Motor neuron (in vitro differentiated cells): ENCODE results near the gene TSPAN10. TPM values are rescaled to one million over a fixed set of nuclear protein-coding genes. Genes with fewer than 3 reads are reported as not detected.

Experiments
- ATAC-seq, 8 experiments: fragments of 200-7000 bp; cut with Tn5 transposase; replicated peaks in 6 of 8; 2 replicates each; pipeline ENCODE4 v1.8.0; 2021; ENCODE audit warnings: mild to moderate bottlenecking in 8 of 8, moderate library complexity in 8 of 8
- H3K27ac ChIP-seq, 2 donors: fragments of 250-450 bp; sonication (Bioruptor Pico); 2 replicates each; pipeline ENCODE4 v1.9.0; 2021; ENCODE audit warnings: antibody characterized with exemption in 2 of 2, mild to moderate bottlenecking in 2 of 2, moderate library complexity in 1 of 2
- H3K4me1 ChIP-seq, 2 donors: fragments of 250-450 bp; sonication (Bioruptor Pico); replicated peaks in 1 of 2; 2 replicates each; pipeline ENCODE4 v1.6.1; 2021; ENCODE audit warnings: antibody characterized with exemption in 2 of 2, mild to moderate bottlenecking in 2 of 2, moderate library complexity in 1 of 2
- H3K4me3 ChIP-seq, 5 donors: fragments of 250-450 bp; sonication (Bioruptor Pico); 2 replicates each; pipeline ENCODE4 v1.9.0; 2021; ENCODE audit warnings: antibody characterized with exemption in 5 of 5, mild to moderate bottlenecking in 5 of 5, moderate library complexity in 4 of 5
- WGBS, 10 experiments: fragments of 450-650 bp; shearing (Covaris generic); methylation state at CpG; one replicate each; pipeline ENCODE4 v1.0.0; 2022; 5-methylcytosine and 5-hydroxymethylcytosine counted together
- in situ Hi-C, 9 experiments: fragments of 400-800 bp; cut with MboI; loops; one replicate each; pipeline ENCODE4 v1.15.0; 2021; ENCODE audit warnings: low sequenced_read_pairs in 9 of 9, low pct_unique_long_range_greater_than_20kb in 2 of 9; ENCODE audit not compliant: unreplicated experiment in 9 of 9
- total RNA-seq, 8 experiments: library from RNA; unstranded; fragments of 300-600 nt; gene quantifications; 2 replicates each; pipeline versions ENCODE4 v1.2.3 to v1.2.4, GENCODE V29; 2022

Gene TSPAN10
- total RNA-seq, 8 experiments from 2014 or later: 0.22 to 1.2 (median 1.00) TPM; not detected in 1

DNA sequence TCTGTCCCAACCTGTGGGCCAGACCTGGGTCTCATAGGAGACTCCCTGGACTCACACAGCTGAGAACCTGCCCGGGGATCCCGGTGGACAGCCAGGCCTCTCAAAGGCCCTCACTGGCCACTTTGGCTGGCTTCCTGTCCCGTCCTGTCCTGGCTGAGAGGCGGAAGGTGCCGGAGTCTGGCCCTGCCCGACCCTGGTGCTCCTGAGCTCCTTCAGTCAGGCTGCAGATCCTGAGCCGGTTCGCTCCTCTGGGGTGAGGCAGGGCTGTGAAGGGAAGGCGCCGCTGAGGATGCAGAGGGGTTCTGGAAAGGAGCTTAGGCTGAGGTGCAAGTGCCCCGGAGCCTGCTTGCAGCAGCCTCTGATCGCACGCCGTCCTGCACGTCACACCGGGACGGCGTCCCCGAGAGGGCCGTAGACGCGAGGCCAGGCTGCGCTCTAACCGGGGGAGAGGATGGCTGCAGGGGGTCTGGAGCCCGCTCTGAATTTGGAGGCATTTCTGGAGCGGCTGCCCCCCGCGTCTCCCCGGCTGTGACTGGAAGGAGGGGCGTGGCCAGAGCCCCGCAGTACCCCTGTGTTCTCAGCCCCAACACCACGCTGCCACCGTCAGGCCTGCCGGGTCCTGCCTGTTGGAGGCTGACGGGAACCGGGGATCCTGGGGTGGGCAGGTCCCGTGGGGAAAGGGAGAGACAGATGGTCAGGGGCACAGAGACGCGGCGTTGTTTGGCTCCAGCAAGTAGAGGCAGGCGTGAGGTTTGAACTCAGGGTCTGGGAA lies 51.0 kb downstream of the TSPAN10 start:
- H3K27ac ChIP-seq: no peak overlapping the region
- no peak overlapping the region for H3K4me3 ChIP-seq
- H3K4me1 ChIP-seq: peaks cover 2 to 5% of the 10 kb centered on the region in 2 donors
- WGBS, 10 experiments: 80 to 100% (median 100%) methylated on average over 1 to 2 of the region's 41 CpGs; no CpG with 5 or more reads in 5 of the 10 experiments
- in situ Hi-C loops: no loop called here
- ATAC-seq: no peak

DNA sequence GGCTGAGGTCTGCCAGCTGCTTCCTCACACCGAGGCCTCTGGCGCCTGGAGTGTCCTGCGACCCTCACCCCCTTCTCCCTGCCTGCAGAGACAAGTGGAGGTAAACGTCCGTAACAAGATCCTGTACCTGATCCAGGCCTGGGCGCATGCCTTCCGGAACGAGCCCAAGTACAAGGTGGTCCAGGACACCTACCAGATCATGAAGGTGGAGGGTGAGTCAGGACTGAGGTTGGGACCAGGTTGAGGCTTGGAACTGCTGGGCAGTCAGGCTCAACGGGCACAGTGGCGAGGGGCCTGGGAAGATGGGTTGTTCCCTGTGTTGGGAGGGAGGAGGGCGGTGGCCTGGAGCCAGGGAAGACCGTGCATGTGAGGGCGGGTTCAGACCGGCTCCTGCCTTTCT lies 51.6 kb downstream of the TSPAN10 start:
- Histone ChIP-seq H3K27ac (no peak overlapping the region), H3K4me1 (peaks cover 2 to 5% of the 10 kb centered on the region in 2 donors), H3K4me3 (no peak overlapping the region)
- WGBS, 10 experiments: 80 to 100% (median 94%) methylated on average over 2 to 8 of the region's 14 CpGs; no CpG with 5 or more reads in 6 of the 10 experiments
- in situ Hi-C loops: no loop called here
- ATAC-seq: no peak

DNA sequence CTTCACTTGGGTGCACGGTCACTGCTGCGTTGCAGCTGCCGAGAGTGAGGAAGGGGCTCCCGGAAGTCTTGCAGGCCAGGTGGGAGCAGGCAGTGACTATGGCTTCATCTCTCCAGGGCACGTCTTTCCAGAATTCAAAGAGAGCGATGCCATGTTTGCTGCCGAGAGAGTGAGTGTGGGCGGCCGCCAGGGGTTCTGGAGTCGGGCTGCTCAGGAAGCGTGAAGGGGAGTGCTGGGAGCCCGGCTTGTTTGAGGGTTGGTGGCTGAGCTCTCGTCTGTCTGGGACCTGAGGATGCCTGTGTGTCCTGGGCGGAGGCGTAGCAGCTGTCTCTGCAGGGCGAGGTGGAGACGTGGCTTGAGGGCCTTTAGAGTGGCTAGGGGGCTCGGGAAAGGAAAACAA lies 53.1 kb downstream of the TSPAN10 start:
- Histone ChIP-seq H3K27ac (no peak overlapping the region), H3K4me1 (peaks cover 0 to under 1% of the 10 kb centered on the region in 2 donors), H3K4me3 (no peak overlapping the region)
- no peak for ATAC-seq
- 88 to 100% (median 95%) methylated on average over 3 to 12 of the region's 18 CpGs; no CpG with 5 or more reads in 5 of the 10 experiments for WGBS, 10 experiments
- in situ Hi-C loops: no loop called here

DNA sequence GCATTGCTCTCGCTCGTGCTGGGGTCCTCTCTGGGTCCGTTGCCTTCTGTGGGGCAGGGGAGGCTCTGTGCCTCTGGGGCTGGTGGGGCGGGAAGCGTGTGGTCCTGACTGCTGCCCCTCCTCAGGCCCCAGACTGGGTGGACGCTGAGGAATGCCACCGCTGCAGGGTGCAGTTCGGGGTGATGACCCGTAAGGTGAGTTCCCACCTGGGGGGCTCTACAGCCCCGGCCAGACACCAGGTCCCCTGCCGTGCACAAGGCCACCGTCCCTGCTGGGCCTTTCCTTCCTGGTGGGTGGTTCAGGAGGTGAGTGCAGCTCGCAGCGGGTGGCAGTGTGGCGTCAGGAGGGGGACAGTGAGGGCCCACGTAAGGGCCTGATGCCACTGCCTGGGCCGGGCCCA lies 53.6 kb downstream of the TSPAN10 start:
- Histone ChIP-seq H3K4me3 (no peak overlapping the region), H3K4me1 (no peaks in the 10 kb centered on the region), H3K27ac (no peak overlapping the region)
- ATAC-seq: no peak
- WGBS, 10 experiments: 70 to 100% (median 91%) methylated on average over 1 to 6 of the region's 17 CpGs; no CpG with 5 or more reads in 6 of the 10 experiments
- in situ Hi-C loops: no loop called here

DNA sequence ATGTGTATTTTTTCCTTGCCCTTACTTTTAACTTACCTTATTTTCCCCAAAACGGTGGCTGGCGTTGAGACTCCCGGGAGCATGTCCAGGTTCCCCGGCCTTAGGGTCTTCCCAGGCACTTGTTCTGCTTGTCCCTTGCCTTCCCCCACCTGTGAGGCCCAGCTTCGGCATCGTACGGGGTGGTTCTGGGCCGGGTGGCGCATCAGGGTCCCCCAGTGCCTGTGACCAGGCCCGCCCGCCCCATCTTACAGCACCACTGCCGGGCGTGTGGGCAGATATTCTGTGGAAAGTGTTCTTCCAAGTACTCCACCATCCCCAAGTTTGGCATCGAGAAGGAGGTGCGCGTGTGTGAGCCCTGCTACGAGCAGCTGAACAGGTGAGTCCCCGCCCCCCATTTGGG lies 54.2 kb downstream of the TSPAN10 start:
- ATAC-seq: no peak
- in situ Hi-C loops: no loop called here
- 89 to 100% (median 94%) methylated on average over 1 to 13 of the region's 18 CpGs; no CpG with 5 or more reads in 5 of the 10 experiments for WGBS, 10 experiments
- Histone ChIP-seq H3K27ac (no peak overlapping the region), H3K4me1 (no peaks in the 10 kb centered on the region), H3K4me3 (no peak overlapping the region)

DNA sequence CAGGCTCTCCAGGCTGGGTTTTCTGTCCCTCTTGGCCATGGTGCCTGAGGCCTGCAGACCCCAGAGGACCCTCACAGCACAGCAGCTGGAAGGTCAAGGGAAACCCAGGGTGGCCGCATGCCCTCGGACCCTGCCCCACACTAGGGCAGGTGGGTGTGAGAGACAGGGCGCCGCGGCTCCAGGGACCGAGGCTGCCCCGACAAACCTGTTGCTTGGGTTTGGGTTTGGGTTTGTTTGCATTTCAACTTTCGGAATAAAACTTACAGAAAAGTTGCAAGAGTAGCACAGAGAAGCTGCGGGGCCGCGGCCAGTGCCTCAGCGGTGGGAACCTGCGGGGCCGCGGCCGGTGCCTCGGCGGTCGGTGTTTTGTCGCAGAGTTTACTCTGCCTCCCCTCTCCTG lies 54.6 kb downstream of the TSPAN10 start:
- no peak for ATAC-seq
- WGBS, 10 experiments: 90 to 100% (median 94%) methylated on average over 2 to 8 of the region's 20 CpGs; no CpG with 5 or more reads in 6 of the 10 experiments
- in situ Hi-C loops: no loop called here

DNA sequence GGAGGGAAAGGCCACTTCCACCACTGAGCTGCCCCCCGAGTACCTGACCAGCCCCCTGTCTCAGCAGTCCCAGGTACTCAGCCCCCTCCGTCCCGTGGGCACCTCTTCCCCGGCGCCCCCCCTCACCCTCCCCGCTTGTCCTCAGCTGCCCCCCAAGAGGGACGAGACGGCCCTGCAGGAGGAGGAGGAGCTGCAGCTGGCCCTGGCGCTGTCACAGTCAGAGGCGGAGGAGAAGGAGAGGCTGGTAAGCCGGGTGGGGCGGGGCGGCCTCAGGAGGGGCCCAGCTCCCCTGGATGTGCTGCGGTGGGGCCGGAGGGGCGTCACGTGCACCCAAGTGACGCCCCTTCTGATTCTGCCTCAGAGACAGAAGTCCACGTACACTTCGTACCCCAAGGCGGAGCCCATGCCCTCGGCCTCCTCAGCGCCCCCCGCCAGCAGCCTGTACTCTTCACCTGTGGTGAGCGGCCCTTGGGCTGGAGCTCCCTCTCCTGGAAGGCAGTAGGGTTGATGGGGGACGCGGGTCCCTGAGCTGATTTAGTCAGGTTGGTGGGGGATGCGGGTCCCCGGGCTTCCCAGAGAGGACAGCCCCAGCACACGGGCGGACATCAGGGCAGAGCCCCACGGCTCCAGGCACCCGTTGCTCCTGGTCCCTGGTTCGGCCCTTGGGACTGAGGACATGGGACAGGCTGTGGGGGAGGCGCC lies 56.7 kb downstream of the TSPAN10 start:
- no peak overlapping the region for H3K4me3 ChIP-seq
- ATAC-seq: peak in 2 of 8 experiments; percentile 2 to 8
- no peak overlapping the region for H3K27ac ChIP-seq
- in situ Hi-C loops: no loop called here
- H3K4me1 ChIP-seq: no peaks in the 10 kb centered on the region
- WGBS, 10 experiments: 88% methylated on average over 5 of the region's 35 CpGs; no CpG with 5 or more reads in 9 of the 10 experiments

More for the DNA sequence above, 54.6 kb downstream of the TSPAN10 start:
- no peaks in the 10 kb centered on the region for H3K4me1 ChIP-seq
- no peak overlapping the region for H3K27ac ChIP-seq
- H3K4me3 ChIP-seq: no peak overlapping the region

DNA sequence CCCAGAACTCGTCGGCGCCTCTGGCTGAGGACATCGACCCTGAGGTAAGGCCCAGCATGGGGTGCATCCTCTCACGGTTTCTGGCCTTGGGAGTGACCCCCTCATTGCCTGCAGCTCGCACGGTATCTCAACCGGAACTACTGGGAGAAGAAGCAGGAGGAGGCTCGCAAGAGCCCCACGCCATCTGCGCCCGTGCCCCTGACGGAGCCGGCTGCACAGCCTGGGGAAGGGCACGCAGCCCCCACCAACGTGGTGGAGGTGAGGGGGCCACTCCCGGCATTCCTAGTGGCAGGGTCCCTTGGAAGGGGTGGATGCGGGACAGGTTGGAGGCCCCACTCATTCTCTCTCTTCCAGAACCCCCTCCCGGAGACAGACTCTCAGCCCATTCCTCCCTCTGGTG lies 57.8 kb downstream of the TSPAN10 start:
- no peaks in the 10 kb centered on the region for H3K4me1 ChIP-seq
- no peak overlapping the region for H3K4me3 ChIP-seq
- WGBS, 10 experiments: 79 to 95% (median 86%) methylated on average over 1 to 12 of the region's 19 CpGs; no CpG with 5 or more reads in 6 of the 10 experiments
- in situ Hi-C loops: no loop called here
- no peak overlapping the region for H3K27ac ChIP-seq
- peak in 3 of 8 experiments; percentile 3 to 8 (median 6) for ATAC-seq

DNA sequence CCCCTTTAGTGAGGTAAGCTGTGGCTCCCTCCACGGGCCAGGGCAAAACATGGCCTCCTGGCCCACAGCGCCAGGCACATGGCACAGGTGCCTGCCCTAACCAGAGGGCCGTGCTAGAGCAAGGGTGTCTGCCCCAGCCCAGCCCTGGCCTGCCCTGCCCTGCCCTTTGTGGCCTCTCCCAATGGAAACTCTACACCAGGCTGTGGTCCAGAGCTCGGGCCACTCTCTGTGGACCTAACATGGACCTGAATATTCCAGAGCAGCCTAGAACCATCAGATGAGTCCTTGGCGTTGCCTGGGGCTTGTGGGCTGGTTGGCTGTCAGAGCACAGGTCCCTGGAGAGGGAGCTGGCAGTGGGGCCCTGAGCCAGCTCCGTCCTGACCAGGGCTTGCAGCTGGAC lies 58.2 kb downstream of the TSPAN10 start:
- peak in 7 of 8 experiments; percentile 2 to 86 (median 12) for ATAC-seq
- H3K4me1 ChIP-seq: no peaks in the 10 kb centered on the region
- no peak overlapping the region for H3K4me3 ChIP-seq
- H3K27ac ChIP-seq: no peak overlapping the region
- in situ Hi-C loops: no loop called here
- WGBS, 10 experiments: 67 to 100% (median 90%) methylated on average over 2 to 5 of the region's 6 CpGs; no CpG with 5 or more reads in 7 of the 10 experiments

DNA sequence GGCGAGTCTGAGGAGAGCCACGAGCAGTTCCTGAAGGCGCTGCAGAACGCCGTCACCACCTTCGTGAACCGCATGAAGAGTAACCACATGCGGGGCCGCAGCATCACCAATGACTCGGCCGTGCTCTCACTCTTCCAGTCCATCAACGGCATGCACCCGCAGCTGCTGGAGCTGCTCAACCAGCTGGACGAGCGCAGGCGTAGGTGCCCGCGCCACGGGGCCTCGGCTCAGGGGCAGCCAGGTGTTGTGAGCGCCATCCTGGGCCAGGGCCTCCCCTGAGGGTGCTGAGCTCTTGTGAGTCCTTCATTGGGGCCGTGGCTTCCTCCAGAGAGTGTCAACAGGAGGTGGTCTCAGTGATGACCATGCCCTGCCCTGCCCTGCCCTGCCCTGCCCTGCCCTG lies 58.8 kb downstream of the TSPAN10 start:
- ATAC-seq: peak in 3 of 8 experiments; percentile 6 to 12 (median 10)
- H3K27ac ChIP-seq: no peak overlapping the region
- 80 to 93% methylated on average over 3 of the region's 22 CpGs; no CpG with 5 or more reads in 8 of the 10 experiments for WGBS, 10 experiments
- in situ Hi-C loops: no loop called here
- no peaks in the 10 kb centered on the region for H3K4me1 ChIP-seq
- no peak overlapping the region for H3K4me3 ChIP-seq

DNA sequence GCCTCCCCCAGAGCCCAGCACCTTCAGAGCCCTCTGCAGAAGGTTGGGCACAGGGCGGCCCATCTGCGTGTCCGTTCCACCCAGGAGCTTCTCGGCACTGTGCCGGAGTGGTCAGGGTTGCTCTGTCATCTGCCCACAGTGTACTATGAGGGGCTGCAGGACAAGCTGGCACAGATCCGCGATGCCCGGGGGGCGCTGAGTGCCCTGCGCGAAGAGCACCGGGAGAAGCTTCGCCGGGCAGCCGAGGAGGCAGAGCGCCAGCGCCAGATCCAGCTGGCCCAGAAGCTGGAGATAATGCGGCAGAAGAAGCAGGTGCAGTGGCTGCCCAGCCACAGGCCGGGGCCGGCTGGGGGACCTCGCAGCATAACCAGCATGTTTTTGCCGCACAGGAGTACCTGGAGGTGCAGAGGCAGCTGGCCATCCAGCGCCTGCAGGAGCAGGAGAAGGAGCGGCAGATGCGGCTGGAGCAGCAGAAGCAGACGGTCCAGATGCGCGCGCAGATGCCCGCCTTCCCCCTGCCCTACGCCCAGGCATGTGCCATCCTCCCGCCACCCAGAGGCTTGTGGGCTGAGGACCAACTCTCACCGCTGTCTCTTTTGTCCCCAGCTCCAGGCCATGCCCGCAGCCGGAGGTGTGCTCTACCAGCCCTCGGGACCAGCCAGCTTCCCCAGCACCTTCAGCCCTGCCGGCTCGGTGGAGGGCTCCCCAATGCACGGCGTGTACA lies 59.4 kb downstream of the TSPAN10 start:
- 90 to 100% (median 97%) methylated on average over 1 to 7 of the region's 40 CpGs; no CpG with 5 or more reads in 4 of the 10 experiments for WGBS, 10 experiments
- in situ Hi-C loops: no loop called here
- Histone ChIP-seq H3K4me1 (peaks cover 0 to 2% of the 10 kb centered on the region in 2 donors), H3K4me3 (no peak overlapping the region), H3K27ac (no peak overlapping the region)
- ATAC-seq: peak in 2 of 8 experiments; percentile 6 to 7

DNA sequence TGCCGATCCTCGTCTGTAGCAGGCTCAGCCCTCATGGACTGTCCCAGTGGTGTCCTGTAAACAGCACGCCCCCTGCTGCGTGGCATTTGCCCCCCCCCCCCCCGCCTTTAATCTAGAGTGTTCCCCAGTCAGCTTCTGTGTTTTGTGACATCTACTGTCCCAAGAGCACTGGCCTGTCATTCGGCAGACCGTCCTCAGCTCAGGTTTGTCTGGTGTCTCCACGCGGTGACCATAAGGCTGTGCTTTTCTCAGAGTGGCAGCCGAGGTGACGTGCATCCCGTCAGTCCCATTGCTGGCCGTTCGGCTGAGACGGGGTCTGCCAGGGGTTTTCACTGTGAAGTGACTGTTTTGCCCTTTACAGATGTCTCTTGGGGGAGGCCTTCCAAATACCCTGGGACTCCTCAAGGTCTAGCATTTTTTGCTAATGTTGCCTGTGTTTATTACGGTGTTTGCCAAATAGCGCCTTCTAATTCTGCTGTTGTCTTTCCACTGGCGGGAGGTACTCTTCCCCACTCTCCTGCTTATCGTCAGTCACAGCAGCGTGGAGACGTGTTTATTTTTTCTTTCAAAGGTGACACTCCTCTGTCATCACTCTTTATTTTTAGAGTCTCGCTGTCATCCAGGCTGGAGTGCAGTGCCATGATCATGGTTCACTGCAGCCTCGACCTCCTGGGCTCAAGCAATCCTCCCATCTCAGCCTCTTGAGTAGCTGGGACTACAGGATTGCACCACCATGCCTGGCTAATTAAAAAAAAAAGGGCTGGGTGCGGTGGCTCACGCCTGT lies 60.5 kb downstream of the TSPAN10 start:
- 89 to 100% (median 100%) methylated on average over 1 to 15 of the region's 25 CpGs; no CpG with 5 or more reads in 1 of the 10 experiments for whole genome bisulfite sequencing, 10 experiments
- no peak overlapping the region for H3K4me3 ChIP-seq
- no peak for ATAC-seq
- in situ Hi-C loops: no loop called here
- H3K27ac ChIP-seq: no peak overlapping the region
- H3K4me1 ChIP-seq: peaks cover 8 to 12% of the 10 kb centered on the region in 2 donors
